Adrenal gland (tissue), 19 donors: ENCODE measurements around the gene PHACTR3. TPM values are rescaled to one million over a fixed set of nuclear protein-coding genes. Genes with fewer than 3 reads are reported as not detected.
"Not testable (repeated sequence)": the region's sequence is repeated elsewhere in the genome, so short reads cannot be mapped to it uniquely, and the experiment has no call there.

ENCODE experiments used
- DNase-seq, 7 donors: peaks; one replicate each; pipeline ENCODE4 v3.0.0-alpha.2; 2019 to 2020
- H3K27ac ChIP-seq, 5 donors: fragments of 200-600 bp; sonication (generic) in 4 of 5; 1 replicate in 3 of 5; 2 replicates in 2 of 5; pipeline versions ENCODE4 v1.5.1 to v1.8.0; 2016 to 2020; ENCODE audit warnings: mild to moderate bottlenecking in 1 of 5
- H3K27me3 ChIP-seq: fragments of 200-600 bp; 2 replicates; pipeline ENCODE4 v1.8.0; 2021
- H3K36me3 ChIP-seq, 2 donors: fragments of 200-600 bp; replicated peaks in 1 of 2; 1 replicate in 1 of 2; 2 replicates in 1 of 2; pipeline versions ENCODE4 v1.5.1 to v1.8.0; 2018 to 2022
- H3K4me1 ChIP-seq, 2 donors: fragments of 200-600 bp; replicated peaks in 1 of 2; 1 replicate in 1 of 2; 2 replicates in 1 of 2; pipeline versions ENCODE4 v1.5.1 to v1.8.0; 2018 to 2021
- H3K4me3 ChIP-seq, 4 donors: fragments of 200-600 bp; sonication (generic) in 3 of 4; one replicate each; pipeline ENCODE4 v1.5.1; 2016 to 2018
- H3K9me3 ChIP-seq, 3 donors: fragments of 200-600 bp; sonication (generic) in 1 of 3; replicated peaks in 1 of 3; 1 replicate in 2 of 3; 2 replicates in 1 of 3; pipeline versions ENCODE4 v1.5.1 to v1.8.0; 2016 to 2021
- CTCF ChIP-seq, 6 experiments: fragments of 450-650 bp in 4 of 6; fragments of 200-600 bp in 2 of 6; sonication (generic) in 1 of 6; IDR thresholded peaks; 1 replicate in 5 of 6; 2 replicates in 1 of 6; pipeline versions ENCODE4 v1.5.1 to v1.8.0; 2016 to 2021; ENCODE audit warnings: antibody characterized with exemption in 6 of 6, mild to moderate bottlenecking in 2 of 6, moderate library complexity in 1 of 6
- POLR2A ChIP-seq, 2 donors: fragments of 450-650 bp; IDR thresholded peaks; one replicate each; pipeline ENCODE4 v1.6.1; 2017; ENCODE audit warnings: antibody characterized with exemption in 2 of 2, mild to moderate bottlenecking in 2 of 2, moderate library complexity in 1 of 2
- WGBS, 4 donors: extraction: QIAGEN DNeasy Blood & Tissue Kit in 2 of 4; methylation state at CpG; one replicate each; pipeline versions ENCODE4 v1.1.5 to v1.1.7; 2013 to 2017; 5-methylcytosine and 5-hydroxymethylcytosine counted together
- intact Hi-C, 2 donors: fragments of 100-400 bp; cut with DNase I; formaldehyde crosslinking; loops; one replicate each; pipeline versions ENCODE4 v1.14.1 to v1.15.0; 2022 to 2023
- long read RNA-seq, 10 donors: library from polyadenylated mRNA in 3 of 10; unstranded in 2 of 10; stranded (forward) in 1 of 10; transcript quantifications; one replicate each; pipeline ENCODE4 v2.0.0 and lab custom pipeline, GENCODE V29; 2021 to 2026
- polyA plus RNA-seq, 3 donors: library from polyadenylated mRNA; stranded (reverse); fragments of 200-250 nt in 2 of 3; fragments of 350-450 nt in 1 of 3; fragmentation: Illumina TruSeq in 1 of 3; extraction: RNeasy Lipid Tissue Mini Kit (QIAGEN cat#74804) in 1 of 3; gene quantifications; one replicate each; pipeline ENCODE4 v1.2.3, GENCODE V29; 2013 to 2014
- total RNA-seq, 9 donors: library from RNA; depleted of rRNA in 4 of 9; stranded (reverse); fragments of >200 nt in 4 of 9; fragments of 120-200 nt in 1 of 9; fragmentation: NEBNext Ultra II Directional in 1 of 9; extraction: Animal tissue kit (Norgen Biotek cat#: 25700) in 1 of 9; gene quantifications; one replicate each; pipeline versions ENCODE4 v1.1.0 to v1.2.4, GENCODE V29; 2013 to 2023
- donor health status: healthy with polysubstance abuse.
- donor health status: Bipolar disorder and iron deficiency.
- donor health status: DM: yes; HTN: yes; CAD: no.
- donor health status: DM: no; HTN: no; CAD: no.
- donor health status: DM: no; HTN: no; CAD: no.
- donor health status: DM: yes; HTN: yes; CAD: no.

PHACTR3 gene
- total RNA-seq: 1 to 10 TPM in 4 of 9 donors, under 1 TPM in 5; 0.17 to 4.5 (median 0.83) TPM
- 1 to 10 TPM in 1 of 3 donors, under 1 TPM in 2; 0.57 to 1.8 (median 0.80) TPM for polyA plus RNA-seq
- long read RNA-seq, donor 1: 0 reads
- long read RNA-seq, donor 2: 0 reads
- long read RNA-seq, donor 3, partial matches to known transcripts: 0 of 1 reads
- long read RNA-seq, donor 3, other reads (novel, unspliced or antisense): 0 of 1 reads
- long read RNA-seq, donor 4: 0 reads
- long read RNA-seq, donor 5, partial matches to known transcripts: 0 of 4 reads
- long read RNA-seq, donor 5, other reads (novel, unspliced or antisense): 3 of 4 reads
- long read RNA-seq, donor 6, partial matches to known transcripts: 0 of 1 reads
- long read RNA-seq, donor 6, other reads (novel, unspliced or antisense): 1 of 1 reads
- long read RNA-seq, donor 7: 0 reads
- long read RNA-seq, donor 8: 0 reads
- long read RNA-seq, donor 9, partial matches to known transcripts: 0 of 1 reads
- long read RNA-seq, donor 9, other reads (novel, unspliced or antisense): 0 of 1 reads
- long read RNA-seq, donor 10, partial matches to known transcripts: 0 of 1 reads
- long read RNA-seq, donor 10, other reads (novel, unspliced or antisense): 0 of 1 reads

- Histone ChIP-seq H3K36me3 (no peaks in the 10 kb centered on the region), H3K9me3 (no peaks in the 10 kb centered on the region), H3K4me1 (peaks cover 0 to 7% of the 10 kb centered on the region in 2 donors), H3K27ac (no peak within 1 kb of the TSS), H3K4me3 (peak within 1 kb of the TSS in 1 of 4 donors; percentile 29), H3K27me3 (peaks cover 33% of the 10 kb centered on the region)
- DNase-seq: no peak
- TF ChIP-seq CTCF (IDR thresholded peaks at IDR 0.05): no peak
- TF ChIP-seq POLR2A (IDR thresholded peaks at IDR 0.05): no peak
- WGBS, 4 donors: 8 to 11% (median 10%) methylated on average over 19 to 40 of the region's 40 CpGs
- intact Hi-C loops: no loop called here
Measured at GRCh38 chr20:59603781-59604541, at the start of gene PHACTR3. Gene PHACTR3 (plus strand): TSS chr20:59604540. CDS start chr20:59605015, 475 bp downstream.

GRCh38 chr20:59557733-59558529 lies 46.4 kb upstream of the PHACTR3 start:
- WGBS, 4 donors: 84 to 92% (median 88%) methylated on average over 16 to 26 of the region's 26 CpGs
- H3K9me3 ChIP-seq, DNase-seq, H3K27ac ChIP-seq, H3K4me3 ChIP-seq, H3K36me3 ChIP-seq, H3K4me1 ChIP-seq, H3K27me3 ChIP-seq, intact Hi-C loops: not testable (repeated sequence)

- intact Hi-C loops: no loop called here
- Histone ChIP-seq H3K27me3 (peaks cover 6% of the 10 kb centered on the region), H3K4me3 (no peak overlapping the region), H3K27ac (no peak overlapping the region), H3K36me3 (no peaks in the 10 kb centered on the region), H3K4me1 (no peaks in the 10 kb centered on the region), H3K9me3 (no peaks in the 10 kb centered on the region)
- no peak for DNase-seq
- WGBS, 4 donors: 78 to 92% (median 89%) methylated on average over 9 to 14 of the region's 14 CpGs
- TF ChIP-seq POLR2A (IDR thresholded peaks at IDR 0.05) (no peak), CTCF (IDR thresholded peaks at IDR 0.05) (no peak)
Measured at GRCh38 chr20:59559024-59559817, 45.1 kb upstream of the PHACTR3 start.

DNA sequence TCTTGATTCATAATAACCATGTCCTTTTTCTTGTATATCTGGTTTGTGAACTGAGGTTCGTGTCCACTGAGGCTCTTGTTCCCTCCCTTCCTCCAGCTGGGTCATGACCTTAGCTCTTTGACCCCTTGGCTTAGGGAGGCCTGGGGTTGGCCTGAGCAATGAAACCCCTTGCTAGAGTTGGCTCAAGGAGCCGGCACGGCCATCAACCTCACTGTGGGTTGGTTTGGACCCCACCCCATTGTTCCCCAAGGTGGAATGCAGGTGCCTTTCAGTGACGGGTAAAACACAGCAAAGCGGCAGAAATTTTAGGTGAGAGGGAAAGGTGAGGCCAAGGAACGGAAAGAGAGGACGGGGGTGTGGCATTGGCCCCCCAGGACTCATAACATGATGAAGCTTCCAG lies 44.5 kb upstream of the PHACTR3 start:
- H3K27ac ChIP-seq: no peak overlapping the region

More for the DNA sequence above, 44.5 kb upstream of the PHACTR3 start:
- WGBS, 4 donors: 80 to 84% (median 81%) methylated on average over 7 of the region's 7 CpGs
- TF ChIP-seq POLR2A (IDR thresholded peaks at IDR 0.05): no peak
- TF ChIP-seq CTCF (IDR thresholded peaks at IDR 0.05): no peak
- no peak for DNase-seq
- H3K36me3 ChIP-seq: no peaks in the 10 kb centered on the region
- no peaks in the 10 kb centered on the region for H3K9me3 ChIP-seq
- H3K4me1 ChIP-seq: no peaks in the 10 kb centered on the region
- no peak overlapping the region for H3K4me3 ChIP-seq
- intact Hi-C loops: no loop called here
- H3K27me3 ChIP-seq: peaks cover 6% of the 10 kb centered on the region
